HepG2 (cell line): Measurements from ENCODE around the gene PGAP3. TPM values are rescaled to one million over a fixed set of nuclear protein-coding genes. Genes with fewer than 3 reads are reported as not detected.
A peak's percentile ranks its signal among the peaks of the same experiment; 100 is the strongest.

Experiments used
- AHR ChIP-seq: IDR thresholded peaks from 2 replicates; pipeline ENCODE4 v1.6.1; 2018; ENCODE audit warnings: missing genetic modification reagents, missing compliant biosample characterization
- DNMT1 ChIP-seq: sonication (generic); formaldehyde crosslinking; IDR thresholded peaks from 2 replicates; pipeline ENCODE4 v1.5.1; 2020; ENCODE audit warnings: mild to moderate bottlenecking, missing genetic modification reagents
- DNMT3B ChIP-seq: conservative IDR thresholded peaks from 2 replicates; pipeline ENCODE4 v1.6.1; 2016; ENCODE audit warnings: missing biosample characterization, control low read depth
- HOXA7 ChIP-seq: sonication (generic); formaldehyde crosslinking; IDR thresholded peaks from 2 replicates; pipeline ENCODE4 v1.8.1; 2022; ENCODE audit warnings: mild to moderate bottlenecking, missing genetic modification reagents, moderate library complexity
- RXRB ChIP-seq: IDR thresholded peaks from 2 replicates; pipeline ENCODE4 v1.6.1; 2016; ENCODE audit warnings: borderline replicate concordance, missing genetic modification reagents, missing compliant biosample characterization
- SP4 ChIP-seq: sonication (generic); formaldehyde crosslinking; IDR thresholded peaks from 2 replicates; pipeline ENCODE4 v1.8.1; 2023; ENCODE audit warnings: mild to moderate bottlenecking, missing genetic modification reagents
- ZNF260 ChIP-seq: sonication (generic); formaldehyde crosslinking; IDR thresholded peaks from 2 replicates; pipeline ENCODE4 v1.4.0; 2020; ENCODE audit warnings: missing genetic modification reagents, low read depth, mild to moderate bottlenecking, borderline replicate concordance
- ZNF263 ChIP-seq: sonication (generic); formaldehyde crosslinking; IDR thresholded peaks from 2 replicates; pipeline ENCODE4 v1.4.0; 2020; ENCODE audit warnings: missing genetic modification reagents
- ZNF501 ChIP-seq: sonication (generic); formaldehyde crosslinking; IDR thresholded peaks from 2 replicates; pipeline ENCODE4 v1.5.1; 2020; ENCODE audit warnings: mild to moderate bottlenecking, moderate library complexity, missing genetic modification reagents
- ZNF512 ChIP-seq: sonication (generic); formaldehyde crosslinking; IDR thresholded peaks from 2 replicates; pipeline ENCODE4 v1.4.0; 2020; ENCODE audit warnings: mild to moderate bottlenecking, missing genetic modification reagents
- ZNF614 ChIP-seq: IDR thresholded peaks from 2 replicates; pipeline ENCODE4 v1.6.1; 2018; ENCODE audit warnings: missing biosample characterization, missing genetic modification reagents, inconsistent platforms, borderline replicate concordance
- ZNF674 ChIP-seq: sonication (generic); formaldehyde crosslinking; IDR thresholded peaks from 2 replicates; pipeline ENCODE4 v1.5.0; 2020; ENCODE audit warnings: low read depth, mild to moderate bottlenecking, missing genetic modification reagents
- ZNF710 ChIP-seq: sonication (generic); formaldehyde crosslinking; IDR thresholded peaks from 2 replicates; pipeline ENCODE4 v1.5.0; 2020; ENCODE audit warnings: mild to moderate bottlenecking, missing genetic modification reagents, borderline replicate concordance
- polyA plus RNA-seq, 8 experiments: library from polyadenylated mRNA; depleted of rRNA in 3 of 8; stranded (reverse) in 7 of 8; unstranded in 1 of 8; fragments of >200 nt; fragmentation: Illumina TruSeq in 4 of 8; extraction: Trizol in 4 of 8; gene quantifications; 2 replicates each; pipeline versions ENCODE4 v1.2.1 to v1.2.3, GENCODE V29; 2011 to 2016; ENCODE audit warnings: low read depth in 4 of 8, missing spikeins in 1 of 8, mixed read lengths in 1 of 8; ENCODE audit not compliant: insufficient read depth in 1 of 8
- total RNA-seq, 5 experiments: library from RNA; depleted of rRNA; stranded (reverse); fragments of >200 nt; fragmentation: Illumina TruSeq; extraction: Trizol; gene quantifications; 2 replicates each; pipeline ENCODE4 v1.2.3, GENCODE V29; 2016; ENCODE audit warnings: low read depth in 1 of 5
- TF ChIP-seq, protein P1 (sequence below): sonication (generic); formaldehyde crosslinking; IDR thresholded peaks from 2 replicates; pipeline ENCODE4 v1.4.0; 2020; ENCODE audit warnings: missing genetic modification reagents
- TF ChIP-seq, protein P2 (sequence below): sonication (generic); formaldehyde crosslinking; IDR thresholded peaks from 2 replicates; pipeline ENCODE4 v1.4.0; 2020; ENCODE audit warnings: mild to moderate bottlenecking, missing genetic modification reagents, borderline replicate concordance
- TF ChIP-seq, protein P3 (sequence below): sonication (generic); formaldehyde crosslinking; IDR thresholded peaks from 2 replicates; pipeline ENCODE4 v1.4.0; 2020; ENCODE audit warnings: mild to moderate bottlenecking, low read depth, missing genetic modification reagents
- TF ChIP-seq, protein P4 (sequence below): sonication (generic); formaldehyde crosslinking; IDR thresholded peaks from 2 replicates; pipeline ENCODE4 v1.5.1; 2020; ENCODE audit warnings: missing genetic modification reagents, mild to moderate bottlenecking, borderline replicate concordance

Gene PGAP3
- total and polyA plus RNA-seq, 2 of the 13 experiments (the other 11 are each of a cell fraction or from before 2014, with no cell fraction given), result 11.9 to 14.6 TPM

DNA sequence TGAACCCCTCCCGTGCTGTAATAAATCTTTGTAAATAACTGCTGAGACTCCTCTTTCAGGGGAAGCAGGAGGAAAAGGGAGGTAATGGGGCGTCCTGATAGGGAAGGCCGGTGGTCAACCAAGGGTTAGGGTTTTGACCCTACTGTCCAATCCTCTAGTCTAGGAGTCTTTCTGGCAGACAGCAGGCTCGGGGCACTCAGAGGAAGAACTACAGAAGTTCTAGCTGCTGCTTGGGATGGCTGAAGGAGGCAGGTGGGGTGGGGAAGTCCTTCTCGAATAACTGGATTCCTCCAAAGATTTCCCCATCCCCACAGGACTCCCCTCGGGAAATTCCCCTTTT, 51.3 kb downstream of the PGAP3 start (continued):
- no peak for TF ChIP-seq ZNF614 (CRISPR knock-in tag)
- no peak for TF ChIP-seq SP4 (CRISPR knock-in tag)
- TF ChIP-seq ZNF263 (CRISPR knock-in tag), result no peak
- no peak for TF ChIP-seq DNMT1 (CRISPR knock-in tag)
- no peak for TF ChIP-seq DNMT3B
- TF ChIP-seq, protein P1, sequence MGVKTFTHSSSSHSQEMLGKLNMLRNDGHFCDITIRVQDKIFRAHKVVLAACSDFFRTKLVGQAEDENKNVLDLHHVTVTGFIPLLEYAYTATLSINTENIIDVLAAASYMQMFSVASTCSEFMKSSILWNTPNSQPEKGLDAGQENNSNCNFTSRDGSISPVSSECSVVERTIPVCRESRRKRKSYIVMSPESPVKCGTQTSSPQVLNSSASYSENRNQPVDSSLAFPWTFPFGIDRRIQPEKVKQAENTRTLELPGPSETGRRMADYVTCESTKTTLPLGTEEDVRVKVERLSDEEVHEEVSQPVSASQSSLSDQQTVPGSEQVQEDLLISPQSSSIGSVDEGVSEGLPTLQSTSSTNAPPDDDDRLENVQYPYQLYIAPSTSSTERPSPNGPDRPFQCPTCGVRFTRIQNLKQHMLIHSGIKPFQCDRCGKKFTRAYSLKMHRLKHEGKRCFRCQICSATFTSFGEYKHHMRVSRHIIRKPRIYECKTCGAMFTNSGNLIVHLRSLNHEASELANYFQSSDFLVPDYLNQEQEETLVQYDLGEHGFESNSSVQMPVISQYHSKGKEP (CRISPR knock-in tag), result no peak
- no peak for TF ChIP-seq ZNF512
- no peak for TF ChIP-seq ZNF710 (CRISPR knock-in tag)
- TF ChIP-seq, protein P2, sequence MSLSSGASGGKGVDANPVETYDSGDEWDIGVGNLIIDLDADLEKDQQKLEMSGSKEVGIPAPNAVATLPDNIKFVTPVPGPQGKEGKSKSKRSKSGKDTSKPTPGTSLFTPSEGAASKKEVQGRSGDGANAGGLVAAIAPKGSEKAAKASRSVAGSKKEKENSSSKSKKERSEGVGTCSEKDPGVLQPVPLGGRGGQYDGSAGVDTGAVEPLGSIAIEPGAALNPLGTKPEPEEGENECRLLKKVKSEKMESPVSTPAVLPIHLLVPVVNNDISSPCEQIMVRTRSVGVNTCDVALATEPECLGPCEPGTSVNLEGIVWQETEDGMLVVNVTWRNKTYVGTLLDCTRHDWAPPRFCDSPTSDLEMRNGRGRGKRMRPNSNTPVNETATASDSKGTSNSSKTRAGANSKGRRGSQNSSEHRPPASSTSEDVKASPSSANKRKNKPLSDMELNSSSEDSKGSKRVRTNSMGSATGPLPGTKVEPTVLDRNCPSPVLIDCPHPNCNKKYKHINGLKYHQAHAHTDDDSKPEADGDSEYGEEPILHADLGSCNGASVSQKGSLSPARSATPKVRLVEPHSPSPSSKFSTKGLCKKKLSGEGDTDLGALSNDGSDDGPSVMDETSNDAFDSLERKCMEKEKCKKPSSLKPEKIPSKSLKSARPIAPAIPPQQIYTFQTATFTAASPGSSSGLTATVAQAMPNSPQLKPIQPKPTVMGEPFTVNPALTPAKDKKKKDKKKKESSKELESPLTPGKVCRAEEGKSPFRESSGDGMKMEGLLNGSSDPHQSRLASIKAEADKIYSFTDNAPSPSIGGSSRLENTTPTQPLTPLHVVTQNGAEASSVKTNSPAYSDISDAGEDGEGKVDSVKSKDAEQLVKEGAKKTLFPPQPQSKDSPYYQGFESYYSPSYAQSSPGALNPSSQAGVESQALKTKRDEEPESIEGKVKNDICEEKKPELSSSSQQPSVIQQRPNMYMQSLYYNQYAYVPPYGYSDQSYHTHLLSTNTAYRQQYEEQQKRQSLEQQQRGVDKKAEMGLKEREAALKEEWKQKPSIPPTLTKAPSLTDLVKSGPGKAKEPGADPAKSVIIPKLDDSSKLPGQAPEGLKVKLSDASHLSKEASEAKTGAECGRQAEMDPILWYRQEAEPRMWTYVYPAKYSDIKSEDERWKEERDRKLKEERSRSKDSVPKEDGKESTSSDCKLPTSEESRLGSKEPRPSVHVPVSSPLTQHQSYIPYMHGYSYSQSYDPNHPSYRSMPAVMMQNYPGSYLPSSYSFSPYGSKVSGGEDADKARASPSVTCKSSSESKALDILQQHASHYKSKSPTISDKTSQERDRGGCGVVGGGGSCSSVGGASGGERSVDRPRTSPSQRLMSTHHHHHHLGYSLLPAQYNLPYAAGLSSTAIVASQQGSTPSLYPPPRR (CRISPR knock-in tag), result no peak
- no peak for TF ChIP-seq AHR
- TF ChIP-seq ZNF260 (CRISPR knock-in tag), result no peak
- TF ChIP-seq, protein P3, sequence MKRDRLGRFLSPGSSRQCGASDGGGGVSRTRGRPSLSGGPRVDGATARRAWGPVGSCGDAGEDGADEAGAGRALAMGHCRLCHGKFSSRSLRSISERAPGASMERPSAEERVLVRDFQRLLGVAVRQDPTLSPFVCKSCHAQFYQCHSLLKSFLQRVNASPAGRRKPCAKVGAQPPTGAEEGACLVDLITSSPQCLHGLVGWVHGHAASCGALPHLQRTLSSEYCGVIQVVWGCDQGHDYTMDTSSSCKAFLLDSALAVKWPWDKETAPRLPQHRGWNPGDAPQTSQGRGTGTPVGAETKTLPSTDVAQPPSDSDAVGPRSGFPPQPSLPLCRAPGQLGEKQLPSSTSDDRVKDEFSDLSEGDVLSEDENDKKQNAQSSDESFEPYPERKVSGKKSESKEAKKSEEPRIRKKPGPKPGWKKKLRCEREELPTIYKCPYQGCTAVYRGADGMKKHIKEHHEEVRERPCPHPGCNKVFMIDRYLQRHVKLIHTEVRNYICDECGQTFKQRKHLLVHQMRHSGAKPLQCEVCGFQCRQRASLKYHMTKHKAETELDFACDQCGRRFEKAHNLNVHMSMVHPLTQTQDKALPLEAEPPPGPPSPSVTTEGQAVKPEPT (CRISPR knock-in tag), result no peak
- no peak for TF ChIP-seq ZNF674
- TF ChIP-seq RXRB, result no peak
- TF ChIP-seq ZNF501, result peak; percentile 88
- TF ChIP-seq HOXA7 (CRISPR knock-in tag), result no peak
- TF ChIP-seq, protein P4, sequence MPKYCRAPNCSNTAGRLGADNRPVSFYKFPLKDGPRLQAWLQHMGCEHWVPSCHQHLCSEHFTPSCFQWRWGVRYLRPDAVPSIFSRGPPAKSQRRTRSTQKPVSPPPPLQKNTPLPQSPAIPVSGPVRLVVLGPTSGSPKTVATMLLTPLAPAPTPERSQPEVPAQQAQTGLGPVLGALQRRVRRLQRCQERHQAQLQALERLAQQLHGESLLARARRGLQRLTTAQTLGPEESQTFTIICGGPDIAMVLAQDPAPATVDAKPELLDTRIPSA (CRISPR knock-in tag), result 0 out of 2 replicates have a peak, but pooled peaks have one; percentile 84
